GM19023 (cell line): ENCODE measurements around the gene HRCT1.
"Not testable (repeated sequence)": the region's sequence is repeated elsewhere in the genome, so short reads cannot be mapped to it uniquely, and the experiment has no call there.

Source experiments
- ATAC-seq: cut with Tn5 transposase; IDR thresholded peaks from one replicate; pipeline ENCODE4 v1.9.1; 2021; ENCODE audit warnings: mild to moderate bottlenecking, moderate library complexity; ENCODE audit not compliant: unreplicated experiment

HRCT1 gene

DNA sequence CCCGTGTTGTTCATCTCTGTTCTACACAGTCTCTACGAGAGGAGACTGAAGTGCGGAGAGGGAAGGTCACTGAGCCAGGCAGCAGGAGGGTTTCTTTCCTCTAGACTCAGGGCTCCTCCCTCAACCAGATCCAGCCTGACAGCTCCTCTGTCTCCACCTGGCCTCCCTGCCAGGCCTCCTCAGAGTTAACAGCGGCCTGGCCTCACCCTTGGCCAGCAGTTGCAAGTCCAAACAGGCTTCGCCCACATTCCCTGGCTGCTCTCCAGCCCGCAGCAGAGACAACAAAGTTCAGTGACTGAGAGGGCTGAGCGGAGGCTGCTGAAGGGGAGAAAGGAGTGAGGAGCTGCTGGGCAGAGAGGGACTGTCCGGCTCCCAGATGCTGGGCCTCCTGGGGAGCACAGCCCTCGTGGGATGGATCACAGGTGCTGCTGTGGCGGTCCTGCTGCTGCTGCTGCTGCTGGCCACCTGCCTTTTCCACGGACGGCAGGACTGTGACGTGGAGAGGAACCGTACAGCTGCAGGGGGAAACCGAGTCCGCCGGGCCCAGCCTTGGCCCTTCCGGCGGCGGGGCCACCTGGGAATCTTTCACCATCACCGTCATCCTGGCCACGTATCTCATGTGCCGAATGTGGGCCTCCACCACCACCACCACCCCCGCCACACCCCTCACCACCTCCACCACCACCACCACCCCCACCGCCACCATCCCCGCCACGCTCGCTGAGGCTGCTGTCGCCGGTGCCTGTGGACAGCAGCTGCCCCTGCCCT is at the start of gene HRCT1:
Gene HRCT1, plus strand, starts transcription at position 291 of the 768 bp plus-strand sequence. Its CDS starts 86 bp downstream, at position 377.
- no peak for ATAC-seq

DNA sequence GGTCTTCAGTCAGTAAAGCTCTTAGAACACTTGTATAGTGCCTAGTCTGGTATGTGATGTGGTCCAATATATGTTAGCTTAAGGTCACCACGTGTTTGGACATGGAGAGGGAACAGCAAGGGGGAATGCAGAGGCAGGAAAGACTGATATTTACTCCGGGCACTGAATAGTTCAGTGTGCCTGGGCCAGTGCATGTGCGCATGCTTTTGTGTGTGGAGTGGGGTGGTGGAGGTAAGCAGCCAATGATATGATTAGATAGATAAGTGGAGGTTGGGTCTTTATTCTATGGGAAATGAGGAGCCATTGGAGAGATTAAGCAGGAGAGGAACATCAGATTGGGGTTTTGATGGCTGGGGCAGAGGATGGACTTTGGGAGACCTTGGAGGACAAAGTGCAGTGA is 49.8 kb upstream of the HRCT1 start:
- no peak for ATAC-seq

DNA sequence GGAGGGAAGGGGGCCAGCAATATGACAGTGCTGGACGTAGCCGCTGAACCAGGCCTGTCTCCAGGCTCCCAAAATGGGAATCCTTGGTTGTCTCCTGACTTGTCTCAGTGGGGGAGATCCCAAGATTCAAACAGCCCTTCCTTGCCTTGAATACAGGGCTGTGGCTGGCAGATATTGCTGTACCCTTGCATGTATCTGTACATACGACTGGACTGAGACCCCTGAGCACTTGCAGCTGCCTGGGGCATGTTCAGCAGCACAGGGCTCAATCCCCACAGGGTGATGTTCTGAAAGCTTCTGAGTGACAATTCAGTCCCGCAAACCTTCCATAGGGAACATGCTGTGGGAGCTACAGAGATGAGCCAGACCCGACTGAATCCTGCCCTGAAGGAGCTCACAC is 49.1 kb upstream of the HRCT1 start:
- no peak for ATAC-seq

DNA sequence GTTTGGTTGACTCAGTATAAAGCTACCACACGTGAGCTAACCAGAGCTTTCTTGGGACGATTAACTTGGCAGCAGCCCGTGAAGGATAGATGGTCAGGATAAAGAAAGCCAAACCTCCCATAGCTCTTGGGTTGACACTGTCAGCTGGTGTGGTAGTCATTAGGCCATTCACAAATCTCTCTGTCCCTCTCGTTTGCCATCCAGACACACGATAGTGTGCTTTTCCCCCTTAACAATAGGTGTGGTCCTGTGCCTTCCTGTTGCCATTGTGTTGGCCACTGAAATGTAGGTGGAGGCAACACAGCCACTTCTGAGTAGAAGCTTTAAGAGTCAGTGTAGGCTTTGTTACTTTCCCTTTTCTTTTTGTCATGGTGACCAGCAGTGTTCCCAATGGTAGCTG is 47.5 kb upstream of the HRCT1 start:
- no peak for ATAC-seq

DNA sequence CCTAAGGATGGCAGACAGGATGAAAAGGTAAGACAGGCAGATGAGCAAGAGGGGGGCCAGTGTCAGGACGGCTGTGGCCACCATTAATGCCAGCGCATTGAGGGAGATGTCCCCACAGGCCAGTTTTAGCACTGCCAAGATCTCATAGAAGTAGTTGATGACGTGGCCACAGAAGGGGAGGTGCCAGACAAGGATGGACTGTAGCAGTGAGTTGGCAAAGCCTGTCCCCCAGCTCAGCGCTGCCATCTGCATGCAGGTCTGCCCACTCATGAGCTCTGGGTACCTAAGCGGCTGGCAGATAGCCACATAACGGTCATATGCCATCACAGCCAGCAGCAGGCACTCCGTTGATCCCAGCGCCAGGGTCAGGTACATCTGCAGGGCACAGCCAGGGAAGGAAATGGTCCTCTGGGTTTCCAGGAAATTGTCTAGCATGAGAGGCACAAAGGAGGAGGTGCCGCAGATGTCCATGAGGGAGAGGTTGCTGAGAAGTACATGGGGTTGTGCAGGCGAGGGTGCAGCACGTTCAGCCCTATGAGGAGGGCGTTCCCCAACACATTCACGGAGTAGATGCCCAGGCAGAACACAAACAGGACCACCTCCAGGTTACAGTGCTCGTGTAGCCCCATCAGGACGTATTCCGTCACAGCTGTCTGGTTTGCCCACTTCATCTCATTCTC is 46.6 kb upstream of the HRCT1 start:
- ATAC-seq, result no peak

DNA sequence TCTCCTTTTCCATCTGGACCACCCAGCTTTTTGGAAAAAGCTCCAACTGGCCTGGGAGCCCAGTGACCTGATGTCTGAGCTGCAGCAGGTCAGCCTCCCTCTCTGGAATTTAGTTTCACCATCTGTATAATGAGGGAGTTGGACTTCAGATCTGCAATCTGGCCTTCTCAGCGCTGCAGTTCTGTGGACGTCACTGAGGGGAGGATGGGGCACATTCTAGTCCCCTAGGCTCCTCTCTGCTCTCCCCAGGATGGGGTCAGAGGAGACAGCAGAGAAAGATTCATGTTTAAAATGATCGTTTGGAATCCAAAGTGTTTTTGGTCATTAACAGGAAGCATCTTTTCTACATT is 46.0 kb upstream of the HRCT1 start:
- no peak for ATAC-seq

DNA sequence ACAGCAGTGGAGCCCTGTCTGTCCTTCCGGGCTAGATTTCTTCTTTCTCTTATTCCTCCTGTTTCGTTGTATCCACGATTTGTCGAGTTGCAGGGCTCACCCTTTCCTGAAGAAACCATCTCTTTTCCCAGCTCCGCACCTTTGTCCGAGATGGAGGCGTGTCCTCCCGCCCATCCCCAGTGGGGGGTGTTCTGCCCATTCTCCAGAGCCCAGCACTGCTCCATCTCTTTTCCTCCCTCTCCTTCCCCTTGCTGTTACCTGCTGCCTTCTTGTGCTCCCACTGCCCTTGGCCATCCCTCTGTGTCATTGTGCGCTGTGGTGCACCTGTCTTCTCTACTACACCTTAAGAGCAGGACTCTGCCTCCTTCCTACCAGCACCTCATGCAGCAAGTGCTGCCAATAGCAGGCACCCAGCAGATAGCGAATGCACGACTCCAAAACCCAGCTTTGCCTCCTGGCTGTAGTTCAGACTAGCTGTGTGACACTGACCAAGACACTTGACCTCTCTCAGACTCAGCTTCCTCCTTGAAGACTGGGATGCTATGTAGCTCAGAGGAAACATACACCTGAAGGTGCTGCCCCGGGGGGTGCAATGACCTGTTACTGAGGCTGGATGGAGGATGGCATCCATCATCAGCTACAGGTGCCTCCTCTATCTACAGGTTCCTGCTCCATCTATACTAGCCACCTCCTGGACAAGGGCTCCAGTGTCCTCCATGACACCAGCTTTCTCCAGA is 44.7 kb upstream of the HRCT1 start:
- ATAC-seq, result no peak

DNA sequence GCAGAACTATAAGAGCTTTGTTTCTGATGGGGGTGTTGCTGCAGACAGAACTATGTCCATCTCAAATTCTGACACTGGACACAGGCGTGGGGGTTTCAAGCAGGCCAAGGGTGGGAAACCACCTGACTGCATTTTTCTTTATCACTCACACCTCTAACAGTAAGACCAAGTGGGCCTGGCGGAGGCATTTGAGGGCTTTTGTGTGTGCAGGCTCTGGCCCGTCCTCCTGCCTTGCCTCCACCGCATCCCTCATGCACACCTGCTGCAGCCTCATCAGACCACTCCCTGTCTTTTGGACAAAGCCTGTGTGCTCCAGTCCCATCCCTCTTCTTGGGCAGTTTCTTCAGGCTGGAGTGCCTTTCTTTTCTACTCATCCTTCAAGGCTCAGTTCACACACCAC is 43.7 kb upstream of the HRCT1 start:
- no peak for ATAC-seq

DNA sequence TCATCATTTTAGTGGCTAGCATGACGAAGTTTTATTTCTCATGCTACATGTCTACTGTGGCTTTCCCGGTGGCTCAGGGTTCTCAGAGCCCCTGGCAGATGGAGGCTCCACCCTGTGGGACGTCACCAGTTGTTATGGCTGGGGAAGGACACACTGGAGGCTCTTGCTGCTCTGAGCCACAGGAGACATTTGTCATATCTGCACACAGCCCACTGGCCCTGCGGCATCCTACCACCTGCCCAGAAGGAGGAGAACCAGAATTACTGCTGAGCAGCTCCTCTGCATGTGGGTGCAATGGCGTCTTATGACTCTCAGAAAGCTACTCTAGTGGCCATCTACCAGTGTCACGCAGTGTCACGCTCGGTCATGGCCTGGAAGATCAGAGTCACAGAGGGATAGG is 42.4 kb upstream of the HRCT1 start:
- no peak for ATAC-seq

DNA sequence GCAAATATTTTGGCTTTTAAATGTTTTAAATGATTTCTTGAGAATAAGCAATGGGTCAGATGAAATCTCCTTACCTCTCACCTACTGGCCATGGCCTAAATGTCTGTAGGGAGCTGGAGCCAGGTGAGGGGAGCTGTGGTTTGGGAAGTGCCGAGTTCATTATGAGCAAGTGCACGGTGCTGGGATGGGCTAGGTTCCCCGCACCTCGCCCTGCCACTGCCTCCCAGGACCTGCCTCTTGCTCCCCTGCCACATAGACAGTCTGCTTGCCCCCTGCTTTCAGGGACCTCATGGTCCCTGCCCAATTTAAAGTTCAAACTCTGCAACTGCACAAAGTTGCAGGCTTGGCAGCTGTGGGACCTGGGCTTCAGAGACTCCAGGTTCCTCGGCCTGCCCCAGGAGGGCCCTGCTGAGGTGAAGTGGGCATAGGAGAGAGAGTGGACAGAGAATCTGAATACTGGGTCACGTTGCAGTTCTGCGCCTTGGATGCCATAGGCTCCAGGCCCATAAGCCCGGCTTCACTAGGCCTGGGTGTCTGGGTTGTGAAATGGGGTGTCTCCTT is 41.2 kb upstream of the HRCT1 start:
- ATAC-seq, result no peak

DNA sequence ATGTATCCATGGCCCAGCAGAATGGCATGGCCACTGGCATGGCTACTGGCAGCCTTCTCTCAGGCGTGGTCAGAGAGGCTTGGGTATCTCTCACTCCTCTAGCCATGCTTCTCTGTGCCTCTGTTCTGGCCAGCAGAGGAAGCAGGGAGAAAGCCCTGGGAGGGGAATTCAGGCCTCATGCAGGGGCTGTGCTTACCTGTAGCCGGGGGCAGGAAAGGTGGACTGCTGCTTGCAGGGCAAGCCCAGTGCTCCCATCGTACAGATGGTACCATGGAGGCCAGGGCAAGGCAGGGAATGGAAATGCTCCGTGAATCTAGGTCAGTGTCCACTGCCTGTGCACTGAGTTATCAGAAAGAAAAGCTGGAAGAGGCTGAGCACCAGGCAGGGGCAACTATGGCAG is 38.5 kb upstream of the HRCT1 start:
- ATAC-seq, result no peak

DNA sequence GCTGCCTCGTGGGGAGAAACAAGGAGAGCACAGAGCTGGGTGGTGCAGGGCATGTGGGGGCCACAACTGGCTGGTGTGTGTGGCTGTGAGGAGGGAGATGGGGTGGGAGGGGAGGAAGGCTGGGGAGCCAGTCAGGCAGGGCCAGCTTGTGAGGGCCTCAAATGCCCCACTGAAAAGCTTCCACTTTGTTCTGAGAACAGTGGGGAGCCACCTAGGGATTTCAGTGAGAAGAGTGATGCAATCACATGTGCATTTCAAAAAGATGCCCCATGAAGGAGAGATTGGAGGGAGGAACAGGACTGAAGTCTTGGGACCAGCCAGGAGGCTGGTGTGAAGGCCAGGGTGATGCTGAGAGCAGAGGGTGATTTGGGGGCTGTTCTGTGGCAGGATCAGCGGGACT is 37.1 kb upstream of the HRCT1 start:
- no peak for ATAC-seq

DNA sequence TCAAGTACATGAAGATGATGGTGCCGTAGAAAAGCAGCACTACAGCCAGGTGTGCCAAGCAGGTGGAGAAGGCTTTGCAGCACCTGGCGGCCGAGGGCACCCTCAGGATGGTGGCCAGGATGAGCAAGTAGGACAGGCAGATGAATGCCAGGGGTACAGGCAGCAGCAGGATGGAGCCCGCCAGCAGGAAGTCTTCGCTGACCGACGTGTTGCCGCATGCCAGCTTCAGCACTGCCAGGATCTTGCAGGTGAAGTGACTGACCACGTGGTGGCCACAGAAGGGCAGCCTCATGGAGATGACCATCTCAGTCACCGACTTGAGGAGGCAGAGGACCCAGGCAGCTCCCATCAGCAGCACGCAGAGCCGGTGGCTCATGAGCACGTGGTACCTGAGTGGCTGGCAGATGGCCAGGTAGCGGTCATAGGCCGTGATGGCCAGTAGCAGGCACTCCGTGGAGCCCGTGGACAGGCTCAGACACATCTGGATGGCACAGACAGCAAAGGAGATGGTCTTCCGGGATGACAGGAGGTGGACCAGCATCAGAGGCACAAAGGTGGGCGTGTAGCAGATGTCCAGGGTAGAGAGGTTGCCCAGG is 36.3 kb upstream of the HRCT1 start:
- ATAC-seq, result no peak

DNA sequence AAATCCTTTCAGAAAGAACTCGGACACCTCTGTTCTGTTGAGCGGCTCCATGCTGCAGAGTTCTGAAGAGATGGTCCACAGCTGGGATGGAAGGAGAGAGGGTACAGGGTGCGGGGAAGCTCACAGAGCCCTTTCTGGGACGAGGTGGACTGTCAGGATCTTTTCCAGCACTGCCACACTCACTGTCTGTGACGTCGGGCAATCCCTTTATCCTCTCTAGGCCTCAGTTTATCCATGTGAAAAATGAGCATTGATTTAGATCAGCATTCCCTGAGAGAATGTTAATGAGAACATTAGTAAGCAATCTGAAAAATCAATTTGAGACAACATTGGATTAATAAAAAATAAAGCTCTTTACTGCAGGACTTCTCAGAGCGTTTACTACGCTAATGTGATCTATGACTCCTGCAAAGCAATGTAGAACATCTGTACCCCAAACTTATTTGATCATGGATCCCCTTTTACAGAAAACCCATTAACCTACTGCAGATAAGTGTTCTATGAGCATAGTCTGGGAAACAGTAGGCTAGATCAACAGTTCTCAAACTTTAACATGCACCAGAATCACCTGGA is 35.6 kb upstream of the HRCT1 start, which contains the start of gene OR13J1:
Gene OR13J1, minus strand, starts transcription at position 51 of the 573 bp plus-strand sequence. Its CDS starts 0 bp downstream, at position 51.
- ATAC-seq, result no peak

DNA sequence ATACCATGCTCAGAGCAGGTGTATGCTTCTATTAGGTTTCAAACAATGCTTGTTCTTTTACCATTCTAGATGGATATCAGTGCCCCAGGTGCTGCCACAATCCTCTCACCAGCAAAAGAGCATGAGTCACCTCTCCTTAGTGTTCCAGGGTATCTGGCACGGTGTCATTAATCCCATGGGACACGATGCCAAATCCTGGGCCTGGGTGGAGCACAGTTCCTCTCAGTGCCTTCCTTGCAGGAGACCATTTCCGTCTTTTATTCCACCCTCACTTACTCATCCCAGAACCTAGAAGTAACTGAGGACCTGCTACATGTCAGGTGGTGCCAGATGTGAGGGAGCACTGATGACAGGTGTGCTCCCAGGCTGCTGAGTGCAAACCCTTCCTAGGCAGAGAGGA is 34.5 kb upstream of the HRCT1 start:
- no peak for ATAC-seq

DNA sequence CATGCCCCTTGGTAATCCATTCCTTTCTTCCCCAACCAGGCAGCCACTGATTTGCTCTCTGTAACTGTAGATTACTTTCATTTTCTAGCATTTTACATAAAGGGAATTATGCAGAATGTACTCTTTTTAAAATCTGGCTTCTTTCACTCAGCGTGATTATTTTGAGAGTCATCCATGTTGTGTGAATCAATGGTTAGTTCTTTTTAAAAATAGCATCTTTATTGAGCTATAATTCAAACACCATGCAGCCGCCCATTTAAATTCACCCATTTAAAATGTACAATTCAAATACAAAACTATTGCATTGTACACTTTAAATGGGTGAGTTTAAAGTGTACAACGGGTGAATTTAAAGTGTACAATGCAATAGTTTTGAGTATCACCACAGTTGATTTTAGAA is 33.5 kb upstream of the HRCT1 start:
- ATAC-seq, result no peak

DNA sequence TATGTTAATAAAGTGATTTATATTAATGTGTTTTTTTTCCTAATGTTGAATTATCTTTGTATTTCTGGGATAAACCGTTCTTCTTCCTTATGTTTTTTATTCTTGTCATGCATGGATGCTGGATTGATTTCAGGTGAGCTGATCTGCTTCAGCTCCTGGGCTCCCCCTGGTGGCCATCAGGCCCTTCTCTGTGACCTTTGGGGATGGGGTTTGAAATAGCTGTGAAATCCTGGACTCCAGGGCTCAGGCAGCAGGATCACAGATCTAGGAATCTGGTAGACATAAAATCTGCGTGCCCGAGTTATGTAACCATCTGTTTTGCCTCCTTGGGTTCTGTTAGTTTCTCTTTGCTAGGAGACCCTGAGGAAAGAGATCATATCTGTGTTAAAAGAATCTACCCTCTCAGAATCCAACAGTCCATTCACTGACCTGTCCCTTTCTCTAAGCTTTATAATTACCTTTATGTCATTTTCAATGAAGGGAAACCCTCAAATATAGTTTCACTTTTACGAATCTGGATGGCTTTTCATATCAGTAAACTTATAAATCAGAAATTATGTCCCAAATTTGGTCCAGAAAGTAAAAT is 23.6 kb upstream of the HRCT1 start:
- no peak for ATAC-seq

DNA sequence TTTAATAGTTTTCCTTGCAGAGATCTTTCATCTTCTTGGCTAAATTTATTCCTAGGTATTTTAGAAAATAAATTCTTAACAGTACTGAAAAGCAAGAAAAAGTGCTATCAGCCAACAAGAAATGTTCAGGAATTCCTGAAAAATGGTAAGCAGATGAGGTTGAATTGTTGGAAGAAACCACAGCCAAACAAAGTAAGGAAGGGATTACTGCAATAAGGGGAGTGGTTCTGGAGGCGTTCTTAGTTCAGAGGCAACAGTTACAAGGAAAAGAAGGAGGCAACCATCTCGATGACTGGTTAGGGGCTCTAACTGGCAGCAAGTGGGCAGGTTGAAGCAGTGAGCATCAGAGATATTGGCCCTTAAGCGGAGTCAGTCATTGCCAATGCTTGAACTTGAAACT is 23.0 kb upstream of the HRCT1 start:
- no peak for ATAC-seq

DNA sequence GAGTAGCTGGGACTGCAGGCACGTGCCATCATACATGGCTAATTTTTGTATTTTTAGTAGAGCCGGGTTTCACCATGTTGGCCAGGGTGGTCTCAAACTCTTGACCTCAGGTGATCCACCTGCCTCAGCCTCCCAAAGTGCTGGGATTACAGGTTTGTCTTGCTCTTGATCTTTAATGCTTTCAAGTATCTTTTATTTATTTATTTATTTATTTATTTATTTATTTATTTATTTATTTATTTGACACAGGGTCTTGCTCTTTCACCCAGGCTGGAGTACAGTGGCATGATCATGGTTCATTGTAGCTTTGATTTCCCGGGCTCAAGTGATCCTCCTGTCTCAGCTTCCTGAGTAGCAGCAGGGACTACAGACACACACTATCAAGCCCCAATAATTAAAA is 21.1 kb upstream of the HRCT1 start:
- not testable (repeated sequence) for ATAC-seq

DNA sequence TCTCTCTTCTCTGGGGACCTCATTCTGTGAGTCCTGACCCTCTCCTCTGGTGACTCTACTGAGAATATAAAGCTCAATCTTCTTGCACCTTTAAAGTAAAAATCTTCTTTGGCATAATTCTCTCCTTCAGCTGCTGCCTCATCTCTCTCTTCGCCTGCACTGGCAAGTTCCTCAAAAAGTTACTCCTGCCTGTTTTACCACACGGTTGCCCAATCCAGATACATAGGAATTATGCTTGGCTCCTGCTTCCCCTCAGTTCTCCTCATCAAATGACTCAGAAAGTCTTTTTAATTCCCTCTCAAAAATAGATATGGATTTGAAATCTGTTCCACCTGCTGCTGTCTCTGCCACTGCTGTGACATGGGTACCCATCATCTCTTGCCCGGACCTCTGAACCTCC is 14.4 kb upstream of the HRCT1 start:
- ATAC-seq, result no peak
